COR-L47 (cell line): ENCODE results near the gene NECTIN2.
"Not testable (repeated sequence)": the region's sequence is repeated elsewhere in the genome, so short reads cannot be mapped to it uniquely, and the experiment has no call there.

Source experiments
- DNase-seq: peaks from one replicate; lab custom pipeline; 2025; lab: John Stamatoyannopoulos, UW

NECTIN2 gene

DNA sequence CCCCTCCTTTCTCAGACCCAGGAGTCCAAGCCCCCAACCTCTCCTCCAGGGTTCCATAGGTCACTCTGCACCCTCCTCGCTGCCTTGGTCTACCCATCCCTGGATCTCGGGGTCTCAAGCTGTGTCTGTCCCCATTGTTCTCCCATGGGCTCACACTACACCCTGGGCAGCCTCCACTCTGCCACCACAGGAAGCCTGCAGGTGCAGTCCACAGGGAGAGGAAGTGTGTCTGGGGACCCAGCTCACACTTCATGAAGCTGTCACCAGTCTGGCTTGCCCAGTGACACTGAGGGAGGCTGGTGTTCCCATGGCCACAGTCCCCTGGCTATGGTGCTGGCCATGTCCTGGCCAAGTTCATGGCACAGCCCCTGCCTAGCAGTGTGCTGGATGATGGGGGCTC is 5.3 kb downstream of the NECTIN2 start:
- DNase-seq: peak; percentile 52

GRCh38 chr19:44855606-44856005 is 9.5 kb downstream of the NECTIN2 start:
- no peak for DNase-seq

GRCh38 chr19:44856421-44857083 is 10.5 kb downstream of the NECTIN2 start:
- peak; percentile 26 for DNase-seq

DNA sequence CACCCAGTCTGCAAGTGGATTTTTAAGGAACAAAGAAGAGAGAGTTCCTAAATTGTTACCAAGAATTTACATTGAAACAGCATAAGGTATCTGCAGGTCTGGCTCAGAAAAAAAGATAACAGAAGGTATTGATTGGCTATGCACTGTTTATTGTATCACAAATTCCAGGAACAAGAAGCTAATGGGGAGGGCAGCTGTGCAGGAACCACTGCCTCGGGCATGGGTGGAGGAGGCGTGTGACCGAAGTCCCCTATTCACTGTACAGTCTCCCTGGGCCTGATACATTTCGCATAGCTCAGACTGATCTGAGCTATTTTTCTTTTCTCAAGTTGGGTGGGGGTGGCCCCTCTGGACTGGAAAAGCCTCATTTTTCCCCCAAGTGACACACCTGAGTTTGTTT is 11.7 kb downstream of the NECTIN2 start:
- DNase-seq: no peak

- DNase-seq: not testable (repeated sequence)
These were observed 15.5 kb downstream of the NECTIN2 start for GRCh38 chr19:44861576-44861975.

DNA sequence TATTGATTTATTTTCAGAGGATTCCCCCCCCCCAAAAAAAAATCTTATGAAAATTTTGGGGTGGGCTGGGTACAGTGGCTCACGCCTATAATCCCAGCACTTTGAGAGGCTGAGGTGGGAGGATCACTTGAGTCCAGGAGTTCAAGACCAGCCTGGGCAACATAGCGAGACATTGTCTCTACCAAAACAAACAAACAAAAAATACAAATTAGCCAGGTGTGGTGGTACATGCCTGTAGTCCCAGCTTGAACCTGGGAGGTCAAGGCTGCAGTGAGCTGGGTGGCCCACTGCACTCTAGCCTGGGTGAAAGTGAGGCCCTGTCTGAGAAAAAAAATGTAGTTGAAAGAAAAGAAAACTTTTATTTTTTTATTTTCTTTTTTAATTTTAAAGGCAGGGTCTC is 17.9 kb downstream of the NECTIN2 start:
- DNase-seq: no peak

DNA sequence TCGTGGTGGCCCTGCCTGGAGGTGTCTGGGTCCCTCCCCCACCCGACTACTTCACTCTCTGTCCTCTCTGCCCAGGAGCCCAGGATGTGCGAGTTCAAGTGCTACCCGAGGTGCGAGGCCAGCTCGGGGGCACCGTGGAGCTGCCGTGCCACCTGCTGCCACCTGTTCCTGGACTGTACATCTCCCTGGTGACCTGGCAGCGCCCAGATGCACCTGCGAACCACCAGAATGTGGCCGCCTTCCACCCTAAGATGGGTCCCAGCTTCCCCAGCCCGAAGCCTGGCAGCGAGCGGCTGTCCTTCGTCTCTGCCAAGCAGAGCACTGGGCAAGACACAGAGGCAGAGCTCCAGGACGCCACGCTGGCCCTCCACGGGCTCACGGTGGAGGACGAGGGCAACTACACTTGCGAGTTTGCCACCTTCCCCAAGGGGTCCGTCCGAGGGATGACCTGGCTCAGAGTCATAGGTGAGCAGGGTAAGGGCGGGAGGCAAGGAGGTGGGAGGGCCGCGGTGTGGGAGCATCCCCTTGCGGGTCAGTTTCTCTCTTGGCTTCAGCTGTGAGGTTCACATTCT is 19.2 kb downstream of the NECTIN2 start:
- no peak for DNase-seq

DNA sequence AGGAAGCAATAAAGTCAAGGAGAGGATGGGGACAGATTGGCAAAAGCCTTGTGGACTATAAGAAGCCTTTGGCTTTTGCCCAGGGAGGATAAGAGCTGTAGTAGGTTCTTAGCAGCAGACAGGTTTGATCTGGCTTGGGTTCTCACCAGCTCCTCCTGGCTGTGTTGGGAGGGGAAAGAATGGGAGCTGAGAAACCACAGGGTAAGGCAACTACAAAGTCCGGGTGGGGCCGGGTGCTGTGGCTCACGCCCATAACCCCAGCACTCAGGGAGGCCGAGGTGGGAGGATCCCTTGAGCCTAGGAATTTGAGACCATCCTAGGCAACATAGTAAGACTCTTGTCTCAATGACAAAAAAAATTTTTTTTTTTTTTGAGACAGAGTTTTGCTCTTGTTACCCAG is 20.6 kb downstream of the NECTIN2 start:
- DNase-seq: no peak

- DNase-seq: no peak
These were observed 21.5 kb downstream of the NECTIN2 start for GRCh38 chr19:44867578-44867977.

- no peak for DNase-seq
These were observed 23.8 kb downstream of the NECTIN2 start for GRCh38 chr19:44869733-44870470.

GRCh38 chr19:44871809-44872208 is 25.7 kb downstream of the NECTIN2 start:
- no peak for DNase-seq

- DNase-seq: no peak
These were observed 26.6 kb downstream of the NECTIN2 start for GRCh38 chr19:44872661-44873060.

DNA sequence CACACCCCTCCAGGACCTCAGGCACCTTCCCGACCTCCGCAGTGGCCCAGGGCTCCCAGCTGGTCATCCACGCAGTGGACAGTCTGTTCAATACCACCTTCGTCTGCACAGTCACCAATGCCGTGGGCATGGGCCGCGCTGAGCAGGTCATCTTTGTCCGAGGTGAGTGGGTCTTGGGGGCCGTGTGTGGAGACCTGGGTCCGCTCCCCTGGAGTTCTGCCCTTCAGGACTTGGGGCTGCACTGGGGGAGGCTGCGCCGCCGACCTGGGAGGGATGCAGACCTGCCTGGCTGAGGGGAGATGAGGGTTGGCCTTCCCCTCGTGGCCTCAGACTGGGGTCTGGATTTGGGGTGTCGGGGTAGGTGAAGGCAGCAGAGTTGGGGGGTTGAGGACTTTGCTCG is 28.2 kb downstream of the NECTIN2 start:
- DNase-seq: no peak

GRCh38 chr19:44875666-44876451 is 29.8 kb downstream of the NECTIN2 start:
- no peak for DNase-seq

DNA sequence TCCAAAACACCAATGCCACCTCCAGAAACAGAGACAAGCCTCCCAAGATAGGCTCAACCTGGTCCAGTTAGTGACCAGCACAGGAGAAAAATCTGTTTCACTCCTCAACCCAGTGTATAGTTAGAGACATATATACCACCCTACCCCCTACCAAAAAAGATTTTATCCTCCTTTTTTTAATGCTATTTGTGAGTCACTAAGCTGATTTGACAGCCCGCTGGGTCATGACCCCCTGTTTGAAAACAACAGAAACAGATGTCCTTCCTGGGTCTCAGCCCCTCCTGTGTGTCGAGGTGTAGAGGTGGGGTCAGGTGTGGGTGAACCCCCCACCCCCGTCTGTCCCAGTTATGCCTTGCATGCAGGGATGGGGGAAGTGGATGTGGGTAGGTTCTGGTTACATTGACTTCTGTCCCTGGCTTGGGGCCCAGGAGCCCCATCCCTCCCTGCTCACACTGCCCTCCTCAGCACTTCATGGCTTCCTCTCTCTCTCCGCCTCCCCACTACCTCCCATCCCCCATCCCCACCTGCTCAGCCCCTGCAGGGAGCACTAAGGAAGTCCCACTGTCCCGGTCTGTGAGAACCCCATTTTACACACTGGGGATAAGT is 30.9 kb downstream of the NECTIN2 start:
- no peak for DNase-seq

- DNase-seq: no peak
These were observed 32.2 kb downstream of the NECTIN2 start for GRCh38 chr19:44878120-44878865.

- no peak for DNase-seq
These were observed 33.4 kb downstream of the NECTIN2 start for GRCh38 chr19:44879309-44880065.

- no peak for DNase-seq
These were observed 36.0 kb downstream of the NECTIN2 start for GRCh38 chr19:44882063-44882462.

DNA sequence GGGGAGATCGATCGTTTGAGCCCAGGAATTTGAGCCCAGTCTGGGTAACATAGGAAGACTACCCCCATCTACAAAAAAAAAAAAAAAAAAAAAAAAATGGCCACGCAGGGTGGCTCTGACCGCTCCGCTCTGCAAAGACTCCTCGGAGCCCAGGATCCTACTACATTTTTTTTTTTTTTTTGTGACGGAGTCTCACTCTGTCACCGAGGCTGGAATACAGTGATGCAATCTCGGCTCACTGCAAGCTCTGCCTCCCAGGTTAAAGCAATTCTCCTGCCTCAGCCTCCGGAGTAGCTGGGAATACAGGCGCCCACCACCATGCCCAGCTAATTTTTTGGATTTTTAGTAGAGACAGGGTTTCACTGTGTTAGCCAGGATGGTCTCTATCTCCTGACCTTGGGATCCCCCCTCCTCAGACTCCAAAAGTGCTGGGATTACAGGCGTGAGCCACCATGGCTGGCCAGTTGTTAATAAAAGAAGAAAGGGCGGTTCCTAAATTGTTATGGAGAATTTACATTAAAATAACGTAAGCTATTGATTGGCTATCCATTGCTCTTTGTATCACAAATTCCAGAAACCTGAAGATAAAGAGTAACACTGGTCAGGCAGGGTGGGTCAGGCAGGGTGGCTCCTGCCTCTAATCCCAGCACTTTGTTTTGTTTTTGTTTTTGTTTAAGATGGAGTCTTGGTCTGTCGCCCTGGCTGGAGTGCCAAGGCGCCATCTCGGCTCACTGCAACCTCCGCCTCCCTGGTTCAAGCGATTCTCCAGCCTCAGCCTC is 36.7 kb downstream of the NECTIN2 start:
- DNase-seq: not testable (repeated sequence)

DNA sequence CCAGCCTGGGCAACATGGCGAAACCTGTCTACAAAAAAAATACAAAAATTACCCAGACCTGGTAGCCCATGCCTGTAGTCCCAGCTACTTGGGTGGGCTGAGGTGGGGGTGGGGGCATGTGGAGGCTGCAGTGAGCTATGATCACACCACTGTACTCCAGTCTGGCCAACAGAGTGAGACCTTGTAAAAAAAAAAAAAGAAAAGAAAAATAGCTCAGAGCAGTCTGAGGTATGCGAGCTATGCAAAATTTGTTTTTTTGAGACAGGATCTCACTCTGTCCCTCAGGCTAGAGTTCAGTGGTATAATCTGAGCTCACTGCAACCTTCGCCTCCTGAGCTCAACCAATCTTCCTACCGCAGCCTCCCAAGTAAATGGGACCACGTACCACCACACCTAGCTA is 37.8 kb downstream of the NECTIN2 start:
- DNase-seq: no peak
